Progenitor cell of endocrine pancreas (in vitro differentiated cells): ENCODE measurements around the gene SFI1. TPM values are rescaled to one million over a fixed set of nuclear protein-coding genes. Genes with fewer than 3 reads are reported as not detected.
"Not testable (repeated sequence)": the region's sequence is repeated elsewhere in the genome, so short reads cannot be mapped to it uniquely, and the experiment has no call there.

Experiments
- DNase-seq: peaks from one replicate; pipeline ENCODE4 v3.0.0; 2021; ENCODE audit warnings: low spot score; ENCODE audit not compliant: unreplicated experiment
- H3K27ac Mint-ChIP-seq: 2 replicates; pipeline ENCODE4 v1.8.0; 2021; ENCODE audit warnings: mild to moderate bottlenecking, moderate library complexity, mixed read lengths
- H3K27me3 Mint-ChIP-seq: 2 replicates; pipeline ENCODE4 v1.8.0; 2021; ENCODE audit warnings: mixed read lengths
- H3K36me3 Mint-ChIP-seq: 2 replicates; pipeline ENCODE4 v1.8.0; 2022; ENCODE audit warnings: mixed read lengths; ENCODE audit not compliant: insufficient read depth
- H3K4me1 Mint-ChIP-seq: 2 replicates; pipeline ENCODE4 v1.8.0; 2021; ENCODE audit warnings: low read depth, mixed read lengths
- H3K4me3 Mint-ChIP-seq: 2 replicates; pipeline ENCODE4 v1.8.0; 2021; ENCODE audit warnings: low read depth, mild to moderate bottlenecking, moderate library complexity, mixed read lengths
- H3K9me3 Mint-ChIP-seq: 2 replicates; pipeline ENCODE4 v1.8.0; 2021; ENCODE audit warnings: low read depth, mixed read lengths
- total RNA-seq: library from RNA; stranded (reverse); gene quantifications from 2 replicates; pipeline ENCODE4 v1.2.1, GENCODE V29; 2021
- TF ChIP-seq, protein P1 (sequence below): fragments of 200-600 bp; sonication (generic); IDR thresholded peaks from one replicate; pipeline ENCODE4 v1.5.0; 2021; ENCODE audit warnings: antibody characterized with exemption, mild to moderate bottlenecking; ENCODE audit not compliant: unreplicated experiment

The SFI1 gene
- total RNA-seq, 1 donor from 2014 or later: 66.3 TPM

DNA sequence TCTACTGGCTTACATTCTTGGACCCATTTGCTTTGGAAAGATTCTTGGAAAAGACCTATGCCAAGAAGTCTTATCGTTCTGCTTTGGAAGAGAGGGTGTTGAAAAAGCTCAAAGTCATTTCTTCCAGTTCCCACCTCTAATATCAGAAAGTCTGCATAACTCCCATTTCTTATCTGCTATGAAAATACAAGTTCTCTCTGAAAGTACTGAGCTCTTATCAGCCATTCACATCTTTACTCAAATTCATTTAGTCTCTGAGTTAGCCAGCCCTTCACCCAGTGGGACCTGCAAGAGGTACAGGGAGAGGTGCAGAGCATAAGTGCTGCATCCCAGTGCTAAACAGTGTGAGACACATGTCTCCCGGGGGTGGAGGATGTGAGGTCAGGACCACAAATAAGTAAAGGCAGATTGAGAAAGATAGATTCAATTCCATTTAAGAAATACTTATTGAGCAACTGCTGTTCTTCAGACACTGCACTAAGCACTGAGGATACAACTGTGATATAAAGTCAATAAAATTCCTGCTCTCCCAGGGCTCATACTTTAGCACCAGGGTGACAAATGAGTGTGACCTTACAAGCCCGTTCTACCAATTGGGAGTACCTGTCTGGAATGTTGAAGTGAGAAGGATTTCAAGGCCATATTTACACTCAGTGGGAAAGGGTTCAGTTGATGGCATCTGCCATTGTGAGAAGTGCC is 89.0 kb downstream of the SFI1 start:
- Mint-ChIP-seq H3K36me3 (peaks cover 14% of the 10 kb centered on the region), H3K9me3 (no peaks in the 10 kb centered on the region), H3K4me1 (peaks cover 20% of the 10 kb centered on the region), H3K4me3 (no peak overlapping the region), H3K27ac (peak overlapping the region; percentile 47), H3K27me3 (no peaks in the 10 kb centered on the region)
- TF ChIP-seq, protein P1, sequence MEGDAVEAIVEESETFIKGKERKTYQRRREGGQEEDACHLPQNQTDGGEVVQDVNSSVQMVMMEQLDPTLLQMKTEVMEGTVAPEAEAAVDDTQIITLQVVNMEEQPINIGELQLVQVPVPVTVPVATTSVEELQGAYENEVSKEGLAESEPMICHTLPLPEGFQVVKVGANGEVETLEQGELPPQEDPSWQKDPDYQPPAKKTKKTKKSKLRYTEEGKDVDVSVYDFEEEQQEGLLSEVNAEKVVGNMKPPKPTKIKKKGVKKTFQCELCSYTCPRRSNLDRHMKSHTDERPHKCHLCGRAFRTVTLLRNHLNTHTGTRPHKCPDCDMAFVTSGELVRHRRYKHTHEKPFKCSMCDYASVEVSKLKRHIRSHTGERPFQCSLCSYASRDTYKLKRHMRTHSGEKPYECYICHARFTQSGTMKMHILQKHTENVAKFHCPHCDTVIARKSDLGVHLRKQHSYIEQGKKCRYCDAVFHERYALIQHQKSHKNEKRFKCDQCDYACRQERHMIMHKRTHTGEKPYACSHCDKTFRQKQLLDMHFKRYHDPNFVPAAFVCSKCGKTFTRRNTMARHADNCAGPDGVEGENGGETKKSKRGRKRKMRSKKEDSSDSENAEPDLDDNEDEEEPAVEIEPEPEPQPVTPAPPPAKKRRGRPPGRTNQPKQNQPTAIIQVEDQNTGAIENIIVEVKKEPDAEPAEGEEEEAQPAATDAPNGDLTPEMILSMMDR: no peak
- DNase-seq: no peak

DNA sequence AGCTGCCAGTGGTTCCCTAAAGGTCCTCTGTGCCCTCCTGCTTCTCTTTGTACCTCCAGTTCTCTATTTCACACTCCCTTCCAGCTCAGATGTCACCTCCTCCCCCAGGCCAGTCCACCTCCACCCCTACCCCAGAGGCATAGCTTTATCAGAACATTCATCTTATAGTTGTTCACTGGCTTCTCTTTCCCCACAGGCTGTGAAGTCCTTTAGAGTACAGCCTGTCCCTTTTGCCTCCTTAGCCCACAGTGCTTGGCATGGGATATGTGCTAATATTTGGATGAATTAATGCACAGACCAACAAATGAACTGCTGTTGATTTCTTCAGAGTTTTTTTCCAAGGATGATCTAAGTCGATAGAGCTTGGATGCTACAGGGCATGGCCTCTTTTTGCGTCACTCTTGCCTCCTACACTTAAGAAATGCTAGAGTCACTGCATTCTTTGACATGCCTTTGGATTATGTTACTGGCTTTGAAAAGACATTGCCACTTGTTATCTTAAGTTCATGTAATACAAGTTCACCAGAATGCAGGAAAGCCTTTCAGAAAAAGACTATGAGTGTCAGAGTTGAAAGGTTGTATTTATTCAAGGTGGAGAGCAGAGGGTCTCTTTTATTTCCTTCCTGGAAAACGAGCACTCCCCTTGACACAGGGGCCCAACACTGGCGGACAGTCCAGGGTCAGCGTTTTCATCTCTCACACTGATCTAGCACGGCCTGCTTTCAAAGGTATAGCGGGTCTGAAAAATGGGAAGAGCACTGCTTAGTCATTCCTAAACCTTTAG is 90.0 kb downstream of the SFI1 start:
- no peaks in the 10 kb centered on the region for H3K9me3 Mint-ChIP-seq
- H3K36me3 Mint-ChIP-seq: peaks cover 16% of the 10 kb centered on the region
- DNase-seq: no peak
- TF ChIP-seq, protein P1: no peak
- H3K27ac Mint-ChIP-seq: no peak overlapping the region
- no peak overlapping the region for H3K4me3 Mint-ChIP-seq
- peaks cover 17% of the 10 kb centered on the region for H3K4me1 Mint-ChIP-seq
- no peaks in the 10 kb centered on the region for H3K27me3 Mint-ChIP-seq

DNA sequence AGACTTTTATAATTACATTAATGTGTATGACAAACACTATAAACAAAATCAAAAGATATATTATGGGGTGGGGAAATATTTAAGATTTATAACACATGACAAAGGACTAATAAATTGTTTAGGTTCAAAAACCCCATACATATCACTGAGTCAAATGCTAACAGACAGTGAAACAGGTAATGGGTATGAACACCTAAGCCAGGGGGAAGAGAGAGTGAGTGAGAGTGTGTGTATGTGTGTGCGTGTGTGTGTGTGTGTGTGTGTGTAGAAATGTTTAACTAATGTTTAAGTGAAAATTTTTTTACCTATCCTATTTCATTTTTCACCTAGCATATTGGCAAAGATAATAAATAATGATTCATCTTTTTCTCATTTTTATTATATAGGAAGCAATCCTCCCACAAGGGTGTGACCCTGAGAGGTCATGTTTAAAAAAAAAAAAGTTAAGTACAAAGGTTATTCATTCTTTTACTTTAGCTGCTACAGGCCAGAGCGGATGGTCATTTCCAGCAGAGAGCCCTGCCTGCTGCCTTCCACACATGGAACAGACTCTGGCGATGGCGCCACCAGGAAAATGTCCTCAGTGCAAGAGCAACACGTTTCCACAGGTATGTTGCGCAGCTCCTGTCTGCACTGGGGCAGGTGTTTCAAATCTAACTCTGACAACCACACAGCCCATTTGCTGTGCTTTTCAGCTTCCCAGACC is 92.8 kb downstream of the SFI1 start:
- DNase-seq: no peak
- H3K36me3 Mint-ChIP-seq: peaks cover 19% of the 10 kb centered on the region
- no peak overlapping the region for H3K4me3 Mint-ChIP-seq
- TF ChIP-seq, protein P1: no peak
- peak overlapping the region; percentile 76 for H3K27ac Mint-ChIP-seq
- no peaks in the 10 kb centered on the region for H3K27me3 Mint-ChIP-seq
- peaks cover 17% of the 10 kb centered on the region for H3K4me1 Mint-ChIP-seq
- no peaks in the 10 kb centered on the region for H3K9me3 Mint-ChIP-seq

DNA sequence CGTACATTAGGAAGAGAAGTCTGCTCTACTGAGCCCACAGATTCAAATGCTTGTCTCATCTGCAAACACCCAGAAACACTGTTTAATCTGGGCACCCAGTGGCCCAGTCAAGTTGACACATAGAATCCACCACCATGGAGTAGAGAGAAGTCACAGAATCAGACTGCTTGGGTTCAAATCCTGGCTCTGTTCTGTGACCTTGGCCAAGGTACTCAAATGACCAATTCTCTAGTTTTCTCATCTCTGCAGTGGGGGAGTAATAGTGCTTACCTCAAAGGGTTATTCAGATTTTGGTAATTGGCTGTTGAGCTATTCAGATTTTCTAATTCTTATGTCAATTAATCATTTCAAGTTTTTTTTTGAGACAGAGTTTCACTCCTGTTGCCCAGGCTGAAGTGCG is 93.8 kb downstream of the SFI1 start:
- Mint-ChIP-seq H3K4me1 (peaks cover 17% of the 10 kb centered on the region), H3K36me3 (peaks cover 19% of the 10 kb centered on the region)
- DNase-seq, H3K9me3 Mint-ChIP-seq, H3K27ac Mint-ChIP-seq, H3K4me3 Mint-ChIP-seq, H3K27me3 Mint-ChIP-seq: not testable (repeated sequence)

DNA sequence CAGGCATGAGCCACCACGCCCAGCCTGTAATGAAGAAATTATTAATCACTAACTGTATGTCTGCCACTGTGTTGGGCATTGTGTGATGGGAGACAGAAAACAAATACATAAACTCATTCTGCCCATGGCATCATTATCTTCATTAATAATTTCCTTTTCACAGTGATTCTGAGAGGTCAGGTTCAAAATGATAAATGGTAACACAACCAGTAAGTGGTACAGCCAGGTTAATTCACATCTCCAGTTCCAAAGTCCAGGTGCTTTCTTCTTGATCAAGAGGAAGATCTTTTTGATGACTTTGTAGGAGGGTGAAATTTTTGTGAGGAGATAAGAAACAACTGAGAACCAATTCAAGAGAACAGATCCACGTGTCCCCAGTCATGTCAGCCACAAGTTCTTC is 98.9 kb downstream of the SFI1 start:
- TF ChIP-seq, protein P1: no peak
- no peak for DNase-seq
- Mint-ChIP-seq H3K9me3 (no peaks in the 10 kb centered on the region), H3K27me3 (no peaks in the 10 kb centered on the region), H3K27ac (no peak overlapping the region), H3K4me3 (no peak overlapping the region), H3K4me1 (no peaks in the 10 kb centered on the region), H3K36me3 (peaks cover 7% of the 10 kb centered on the region)
